GM12801 (cell line): Measurements from ENCODE around the gene TACC2.

Experiments
- TF ChIP-seq, protein P1 (sequence below): IDR thresholded peaks from one replicate; pipeline ENCODE4 v1.5.1; 2011; ENCODE audit warnings: control low read depth; ENCODE audit not compliant: insufficient read length; ENCODE audit errors: extremely low read depth

TACC2 gene

GRCh38 chr10:122163174-122164022 is 174.4 kb downstream of the TACC2 start:
- TF ChIP-seq, protein P1, sequence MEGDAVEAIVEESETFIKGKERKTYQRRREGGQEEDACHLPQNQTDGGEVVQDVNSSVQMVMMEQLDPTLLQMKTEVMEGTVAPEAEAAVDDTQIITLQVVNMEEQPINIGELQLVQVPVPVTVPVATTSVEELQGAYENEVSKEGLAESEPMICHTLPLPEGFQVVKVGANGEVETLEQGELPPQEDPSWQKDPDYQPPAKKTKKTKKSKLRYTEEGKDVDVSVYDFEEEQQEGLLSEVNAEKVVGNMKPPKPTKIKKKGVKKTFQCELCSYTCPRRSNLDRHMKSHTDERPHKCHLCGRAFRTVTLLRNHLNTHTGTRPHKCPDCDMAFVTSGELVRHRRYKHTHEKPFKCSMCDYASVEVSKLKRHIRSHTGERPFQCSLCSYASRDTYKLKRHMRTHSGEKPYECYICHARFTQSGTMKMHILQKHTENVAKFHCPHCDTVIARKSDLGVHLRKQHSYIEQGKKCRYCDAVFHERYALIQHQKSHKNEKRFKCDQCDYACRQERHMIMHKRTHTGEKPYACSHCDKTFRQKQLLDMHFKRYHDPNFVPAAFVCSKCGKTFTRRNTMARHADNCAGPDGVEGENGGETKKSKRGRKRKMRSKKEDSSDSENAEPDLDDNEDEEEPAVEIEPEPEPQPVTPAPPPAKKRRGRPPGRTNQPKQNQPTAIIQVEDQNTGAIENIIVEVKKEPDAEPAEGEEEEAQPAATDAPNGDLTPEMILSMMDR, result no peak

GRCh38 chr10:122164023-122164601 is 175.1 kb downstream of the TACC2 start:
- TF ChIP-seq, protein P1, result no peak

DNA sequence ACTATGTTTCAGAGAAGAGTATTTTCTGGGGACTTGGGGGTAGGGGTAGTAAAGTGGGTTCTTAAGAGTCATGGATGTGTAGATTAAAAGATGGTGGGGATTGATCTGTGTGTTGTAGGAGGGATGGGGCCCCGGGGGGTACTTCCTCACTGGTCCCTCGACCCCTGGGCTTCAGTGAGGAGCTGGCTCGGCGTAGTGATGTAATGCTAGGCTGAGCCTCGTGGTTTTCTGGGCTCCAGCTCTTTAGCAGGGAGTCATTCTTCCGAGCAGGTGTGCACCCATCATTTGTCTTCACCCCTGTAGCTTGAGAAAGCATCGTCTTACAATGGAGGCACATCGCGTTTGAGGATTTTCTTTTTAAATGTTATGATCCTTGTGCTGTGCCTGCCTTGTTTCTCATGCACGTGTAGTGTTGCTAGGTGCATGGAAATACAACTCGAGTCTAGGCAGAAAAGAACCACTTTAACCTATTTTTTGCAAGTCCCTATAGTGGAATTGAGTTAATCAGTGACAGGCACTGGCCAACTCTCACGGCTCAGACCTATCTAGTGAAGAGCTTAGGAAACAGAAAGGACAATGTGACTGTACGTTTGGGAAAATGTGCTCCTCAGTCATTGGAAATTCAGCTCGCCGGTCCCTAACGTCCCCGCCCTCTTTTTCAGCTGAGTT is 176.0 kb downstream of the TACC2 start:
- TF ChIP-seq, protein P1, result no peak

- TF ChIP-seq, protein P1, result no peak
Measured at GRCh38 chr10:122165484-122166276, 176.7 kb downstream of the TACC2 start.

- TF ChIP-seq, protein P1, result no peak
Measured at GRCh38 chr10:122168101-122168500, 179.1 kb downstream of the TACC2 start.

GRCh38 chr10:122168598-122169394 is 179.8 kb downstream of the TACC2 start:
- TF ChIP-seq, protein P1, result no peak
